HCT116 (cell line): Measurements from ENCODE around the gene PTTG2. TPM values are rescaled to one million over a fixed set of nuclear protein-coding genes. Genes with fewer than 3 reads are reported as not detected.

Experiments used
- ATAC-seq: fragments of 200-7000 bp; cut with Tn5 transposase; 2 replicates; pipeline ENCODE4 v1.9.1; 2020; ENCODE audit warnings: mild to moderate bottlenecking, moderate library complexity
- BruUV-seq: library from RNA; stranded (reverse); fragments of 400-500 nt; replicated peaks from 2 replicates; lab custom pipeline; 2021; lab: Mats Ljungman, UMichigan
- CTCF ChIA-PET: fragments of 300-600 bp; sonication (Branson Sonifier 250); formaldehyde crosslinking; loops from one replicate; lab custom pipeline; 2021; ENCODE audit warnings: antibody characterized with exemption; lab: Charles Lee
- POLR2A ChIA-PET: fragments of 300-600, 350-600 bp; sonication (Branson Sonifier 250); formaldehyde crosslinking; loops from one replicate; lab custom pipeline; 2021; ENCODE audit warnings: antibody characterized with exemption; lab: Charles Lee
- RAD21 ChIA-PET, 2 experiments: fragments of 300-600 bp; sonication (Branson Sonifier 250); formaldehyde crosslinking; loops; one replicate each; lab custom pipeline; 2023; ENCODE audit warnings: low total read pairs in 2 of 2; ENCODE audit not compliant: uncharacterized antibody in 2 of 2, unreplicated experiment in 2 of 2, low non-redundant PET in 1 of 2; lab: Charles Lee
- DNase-seq: peaks from one replicate; pipeline ENCODE4 v3.0.0-alpha.2; 2010; ENCODE audit warnings: low read depth, low spot score
- H2AFZ ChIP-seq: fragments of 200-600 bp; shearing (Covaris generic), sonication (generic); 2 replicates; pipeline ENCODE4 v1.6.1; 2017; ENCODE audit warnings: low read depth, mixed run types, mixed read lengths, antibody characterized with exemption, low read length; ENCODE audit not compliant: poor library complexity, severe bottlenecking
- H3K27ac ChIP-seq: 2 replicates; pipeline ENCODE4 v1.5.1; 2012; ENCODE audit warnings: low read depth, low read length
- H3K27me3 ChIP-seq: fragments of 200-600 bp; sonication (generic); 2 replicates; pipeline ENCODE4 v1.6.1; 2016; ENCODE audit warnings: mixed run types, low read length, mixed read lengths; ENCODE audit not compliant: insufficient read depth
- H3K36me3 ChIP-seq, 2 experiments: fragments of 200-500 bp in 1 of 2; fragments of 200-600 bp in 1 of 2; sonication (Bioruptor generic) in 1 of 2; sonication (generic) in 1 of 2; 2 replicates each; pipeline versions ENCODE4 v1.5.1 to v1.6.1; 2014 to 2016; ENCODE audit warnings: low read length in 2 of 2, inconsistent platforms in 1 of 2, mixed read lengths in 1 of 2, mixed run types in 1 of 2; ENCODE audit not compliant: insufficient read depth in 2 of 2, control insufficient read depth in 1 of 2
- H3K4me1 ChIP-seq, 2 experiments: fragments of 200-600 bp in 1 of 2; sonication (generic) in 1 of 2; 2 replicates each; pipeline versions ENCODE4 v1.5.1 to v1.6.1; 2012 to 2017; ENCODE audit warnings: low read length in 2 of 2, inconsistent platforms in 1 of 2, mild to moderate bottlenecking in 1 of 2, mixed read lengths in 1 of 2, mixed run types in 1 of 2, moderate library complexity in 1 of 2; ENCODE audit not compliant: insufficient read depth in 2 of 2, control insufficient read depth in 1 of 2
- H3K4me2 ChIP-seq: fragments of 200-600 bp; sonication (generic); 2 replicates; pipeline ENCODE4 v1.6.1; 2017; ENCODE audit warnings: mixed run types, low read length, mixed read lengths
- H3K4me3 ChIP-seq, 2 experiments: fragments of 200-600 bp in 1 of 2; sonication (generic) in 1 of 2; replicated peaks in 1 of 2; 2 replicates each; pipeline ENCODE4 v1.5.1; 2011 to 2016; ENCODE audit warnings: low read length in 2 of 2, control low read depth in 1 of 2, low read depth in 1 of 2, mild to moderate bottlenecking in 1 of 2, mixed read lengths in 1 of 2, mixed run types in 1 of 2
- H3K79me2 ChIP-seq: fragments of 200-600 bp; sonication (generic); 2 replicates; pipeline ENCODE4 v1.6.1; 2017; ENCODE audit warnings: mild to moderate bottlenecking, mixed run types, low read length, moderate library complexity, mixed read lengths; ENCODE audit not compliant: insufficient read depth
- H3K9ac ChIP-seq: fragments of 200-600 bp; sonication (generic); 2 replicates; pipeline ENCODE4 v1.6.1; 2016; ENCODE audit warnings: low read length, mixed read lengths
- H3K9me2 ChIP-seq: fragments of 200-600 bp; sonication (generic), shearing (Covaris generic); 2 replicates; pipeline ENCODE4 v1.6.1; 2017; ENCODE audit warnings: mixed run types, mild to moderate bottlenecking, moderate library complexity; ENCODE audit not compliant: insufficient read depth
- H3K9me3 ChIP-seq, 2 experiments: fragments of 200-500 bp in 1 of 2; fragments of 200-600 bp in 1 of 2; sonication (Bioruptor generic) in 1 of 2; sonication (generic) in 1 of 2; 2 replicates each; pipeline ENCODE4 v1.6.1; 2014 to 2017; ENCODE audit warnings: low read length in 2 of 2, mixed read lengths in 2 of 2, inconsistent platforms in 1 of 2, low read depth in 1 of 2, mild to moderate bottlenecking in 1 of 2, mixed run types in 1 of 2, moderate library complexity in 1 of 2; ENCODE audit not compliant: control insufficient read depth in 1 of 2, insufficient read depth in 1 of 2
- H4K20me1 ChIP-seq: fragments of 200-600 bp; sonication (generic), shearing (Covaris generic); 2 replicates; pipeline ENCODE4 v1.6.1; 2017; ENCODE audit warnings: mixed run types, mild to moderate bottlenecking, moderate library complexity; ENCODE audit not compliant: insufficient read depth
- CBX3 ChIP-seq: IDR thresholded peaks from 2 replicates; pipeline ENCODE4 v1.6.1; 2012; ENCODE audit warnings: low read depth
- ELF1 ChIP-seq: IDR thresholded peaks from 2 replicates; pipeline ENCODE4 v1.6.1; 2012; ENCODE audit warnings: low read depth, borderline replicate concordance
- FOSL1 ChIP-seq: IDR thresholded peaks from 2 replicates; pipeline ENCODE4 v1.6.1; 2012; ENCODE audit warnings: low read depth
- JUND ChIP-seq: IDR thresholded peaks from 2 replicates; pipeline ENCODE4 v1.6.1; 2012
- RAD21 ChIP-seq: IDR thresholded peaks from 2 replicates; pipeline ENCODE4 v1.6.1; 2012; ENCODE audit warnings: low read depth, mild to moderate bottlenecking
- ZFX ChIP-seq: fragments of 450-650 bp; IDR thresholded peaks from 2 replicates; pipeline ENCODE4 v1.6.1; 2017
- intact Hi-C: fragments of 100-400 bp; cut with micrococcal nuclease; formaldehyde crosslinking; loops from 2 replicates; pipeline ENCODE4 v1.10.0; 2022
- total RNA-seq: library from RNA; stranded (reverse); gene quantifications from one replicate; pipeline ENCODE4 v1.2.1, GENCODE V29; 2021; ENCODE audit not compliant: unreplicated experiment
- TF ChIP-seq, protein P1 (sequence below): IDR thresholded peaks from 2 replicates; pipeline ENCODE4 v1.6.1; 2012
- TF ChIP-seq, protein P2 (sequence below): IDR thresholded peaks from 2 replicates; pipeline ENCODE4 v1.6.1; 2012
- TF ChIP-seq, protein P3 (sequence below): IDR thresholded peaks from 2 replicates; pipeline ENCODE4 v1.6.1; 2012; ENCODE audit warnings: low read depth

The PTTG2 gene
- total RNA-seq, 1 experiment from 2014 or later: not detected

DNA sequence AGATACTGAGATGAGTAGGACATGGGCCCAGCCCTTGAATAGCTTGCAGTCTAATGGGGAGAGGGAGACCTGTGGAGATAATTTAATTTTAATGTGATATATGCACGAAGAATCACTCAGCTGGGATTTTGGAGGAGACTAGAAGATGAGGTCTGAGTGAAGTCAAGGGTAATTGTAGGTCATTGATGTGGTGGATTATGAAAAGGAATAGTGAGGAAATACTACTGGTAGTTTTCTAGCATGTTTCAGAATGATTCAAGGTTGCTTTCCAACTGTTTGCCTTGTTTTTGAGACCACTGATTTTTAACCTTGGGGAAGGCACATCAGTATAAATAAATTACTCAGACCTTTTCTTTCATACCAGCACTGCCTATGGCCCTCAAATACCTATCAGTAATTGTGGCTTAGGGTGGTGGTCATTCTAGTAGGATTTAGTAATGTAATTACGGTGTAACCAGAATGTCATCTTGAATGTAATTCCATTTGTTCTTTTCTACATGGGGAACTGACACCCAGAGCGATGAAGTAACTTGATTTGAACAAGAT is 25.6 kb downstream of the PTTG2 start:
- ChIA-PET CTCF (no interaction called here), POLR2A (no interaction called here)

DNA sequence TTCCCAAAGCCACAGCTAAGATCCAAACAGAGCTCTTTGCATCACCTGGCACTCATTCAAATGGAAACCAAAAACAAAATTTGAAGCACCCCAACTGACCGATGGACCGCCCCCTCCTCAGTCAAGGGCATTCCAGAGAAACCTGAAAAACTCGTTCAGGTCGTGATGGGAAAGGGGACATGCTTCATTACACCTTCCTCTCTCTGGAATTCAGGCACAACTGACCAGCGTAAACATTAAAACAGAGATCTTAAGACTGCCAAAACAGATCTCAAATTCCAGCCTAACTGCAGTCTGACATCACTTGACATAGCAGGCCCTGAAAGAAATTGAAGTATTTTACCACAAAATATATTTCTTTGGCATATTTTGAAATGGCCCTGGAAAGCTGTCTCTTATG is 28.5 kb downstream of the PTTG2 start:
- no peaks in the 10 kb centered on the region for H3K9me3 ChIP-seq
- ChIA-PET CTCF (no interaction called here), POLR2A (interaction anchor here (0.8 kb wide), 1 partner anchor 10 kb away, joined by 3 read pairs; no protein-coding TSS in a partner anchor), RAD21 (no interaction called here)
- H3K9ac ChIP-seq: no peak overlapping the region
- H3K9me2 ChIP-seq: no peaks in the 10 kb centered on the region
- no peak overlapping the region for H3K4me3 ChIP-seq
- no TSS peak for BruUV-seq
- no peak for ATAC-seq
- H3K36me3 ChIP-seq: no peaks in the 10 kb centered on the region
- H3K4me2 ChIP-seq: no peak overlapping the region
- no peak for DNase-seq
- intact Hi-C loops: no loop called here
- H2AFZ ChIP-seq: no peak overlapping the region
- H3K79me2 ChIP-seq: peaks cover 36% of the 10 kb centered on the region
- H3K4me1 ChIP-seq: peaks cover 5 to 10% of the 10 kb centered on the region in 2 experiments; a peak in 2 of 4 replicates
- H3K27ac ChIP-seq: no peak overlapping the region
- H3K27me3 ChIP-seq: no peaks in the 10 kb centered on the region
- H4K20me1 ChIP-seq: no peaks in the 10 kb centered on the region
- no peak for TF ChIP-seq ZFX
- no peak for TF ChIP-seq CBX3
- no peak for TF ChIP-seq ELF1
- TF ChIP-seq, protein P1, sequence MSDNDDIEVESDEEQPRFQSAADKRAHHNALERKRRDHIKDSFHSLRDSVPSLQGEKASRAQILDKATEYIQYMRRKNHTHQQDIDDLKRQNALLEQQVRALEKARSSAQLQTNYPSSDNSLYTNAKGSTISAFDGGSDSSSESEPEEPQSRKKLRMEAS: no peak
- no peak for TF ChIP-seq FOSL1
- TF ChIP-seq, protein P2, sequence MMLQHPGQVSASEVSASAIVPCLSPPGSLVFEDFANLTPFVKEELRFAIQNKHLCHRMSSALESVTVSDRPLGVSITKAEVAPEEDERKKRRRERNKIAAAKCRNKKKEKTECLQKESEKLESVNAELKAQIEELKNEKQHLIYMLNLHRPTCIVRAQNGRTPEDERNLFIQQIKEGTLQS: no peak
- TF ChIP-seq, protein P3, sequence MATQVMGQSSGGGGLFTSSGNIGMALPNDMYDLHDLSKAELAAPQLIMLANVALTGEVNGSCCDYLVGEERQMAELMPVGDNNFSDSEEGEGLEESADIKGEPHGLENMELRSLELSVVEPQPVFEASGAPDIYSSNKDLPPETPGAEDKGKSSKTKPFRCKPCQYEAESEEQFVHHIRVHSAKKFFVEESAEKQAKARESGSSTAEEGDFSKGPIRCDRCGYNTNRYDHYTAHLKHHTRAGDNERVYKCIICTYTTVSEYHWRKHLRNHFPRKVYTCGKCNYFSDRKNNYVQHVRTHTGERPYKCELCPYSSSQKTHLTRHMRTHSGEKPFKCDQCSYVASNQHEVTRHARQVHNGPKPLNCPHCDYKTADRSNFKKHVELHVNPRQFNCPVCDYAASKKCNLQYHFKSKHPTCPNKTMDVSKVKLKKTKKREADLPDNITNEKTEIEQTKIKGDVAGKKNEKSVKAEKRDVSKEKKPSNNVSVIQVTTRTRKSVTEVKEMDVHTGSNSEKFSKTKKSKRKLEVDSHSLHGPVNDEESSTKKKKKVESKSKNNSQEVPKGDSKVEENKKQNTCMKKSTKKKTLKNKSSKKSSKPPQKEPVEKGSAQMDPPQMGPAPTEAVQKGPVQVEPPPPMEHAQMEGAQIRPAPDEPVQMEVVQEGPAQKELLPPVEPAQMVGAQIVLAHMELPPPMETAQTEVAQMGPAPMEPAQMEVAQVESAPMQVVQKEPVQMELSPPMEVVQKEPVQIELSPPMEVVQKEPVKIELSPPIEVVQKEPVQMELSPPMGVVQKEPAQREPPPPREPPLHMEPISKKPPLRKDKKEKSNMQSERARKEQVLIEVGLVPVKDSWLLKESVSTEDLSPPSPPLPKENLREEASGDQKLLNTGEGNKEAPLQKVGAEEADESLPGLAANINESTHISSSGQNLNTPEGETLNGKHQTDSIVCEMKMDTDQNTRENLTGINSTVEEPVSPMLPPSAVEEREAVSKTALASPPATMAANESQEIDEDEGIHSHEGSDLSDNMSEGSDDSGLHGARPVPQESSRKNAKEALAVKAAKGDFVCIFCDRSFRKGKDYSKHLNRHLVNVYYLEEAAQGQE: no peak
- no peak for TF ChIP-seq RAD21
- TF ChIP-seq, all 23 proteins: peak for 0

More for the DNA sequence above, 25.6 kb downstream of the PTTG2 start:
- no peak for ATAC-seq
- Histone ChIP-seq H3K27ac (no peak overlapping the region), H3K9me2 (no peaks in the 10 kb centered on the region), H3K9ac (no peak overlapping the region), H3K4me2 (no peak overlapping the region), H4K20me1 (no peaks in the 10 kb centered on the region), H3K27me3 (no peaks in the 10 kb centered on the region), H2AFZ (no peak overlapping the region), H3K9me3 (no peaks in the 10 kb centered on the region), H3K4me1 (peaks cover 5 to 17% of the 10 kb centered on the region in 2 experiments; a peak in 2 of 4 replicates), H3K4me3 (no peak overlapping the region), H3K36me3 (no peaks in the 10 kb centered on the region), H3K79me2 (peaks cover 48% of the 10 kb centered on the region)
- RAD21 ChIA-PET: no interaction called here
- TF ChIP-seq JUND: no peak
- no peak for TF ChIP-seq ELF1
- TF ChIP-seq, protein P3: no peak
- BruUV-seq: no TSS peak
- no peak for DNase-seq
- intact Hi-C loops: no loop called here
